Ecto neural progenitor cell (in vitro differentiated cells): Measurements from ENCODE around the gene UCKL1.
"Not testable (repeated sequence)": the region's sequence is repeated elsewhere in the genome, so short reads cannot be mapped to it uniquely, and the experiment has no call there.

Experiments
- DNase-seq: peaks from one replicate; pipeline ENCODE4 v3.0.0-alpha.2; 2018; ENCODE audit warnings: low spot score

Gene UCKL1

GRCh38 chr20:63955827-63956663, at the start of gene UCKL1:
UCKL1 (minus strand) TSS chr20:63956416; CDS start chr20:63956372, 44 bp downstream.
- peak; percentile 88 for DNase-seq

DNA sequence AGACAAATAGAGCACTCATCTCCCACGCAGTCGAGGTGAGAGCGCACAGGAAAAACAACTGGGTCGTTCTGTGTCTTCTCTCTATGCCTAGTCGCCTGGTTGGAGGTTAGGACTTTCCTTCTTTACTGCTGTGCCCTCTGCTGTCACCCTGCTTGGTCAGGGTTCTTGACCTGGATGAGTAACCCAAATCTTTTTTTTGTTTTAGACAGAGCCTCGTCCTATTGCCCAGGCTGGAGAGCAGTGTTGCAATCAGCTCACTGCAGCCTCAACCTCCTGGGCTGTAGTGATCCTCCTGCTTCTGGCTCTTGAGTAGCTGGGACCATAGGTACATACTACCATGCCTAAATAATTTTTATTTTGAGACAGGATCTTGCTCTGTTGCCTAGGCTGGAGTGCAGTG, 49.2 kb upstream of the UCKL1 start:
- DNase-seq = no peak

- DNase-seq = no peak
Measured at GRCh38 chr20:64003960-64004725, 47.9 kb upstream of the UCKL1 start.

GRCh38 chr20:64001607-64002011, 45.4 kb upstream of the UCKL1 start:
- no peak for DNase-seq

- DNase-seq = no peak
Measured at GRCh38 chr20:64000906-64001305, 44.7 kb upstream of the UCKL1 start.

DNA sequence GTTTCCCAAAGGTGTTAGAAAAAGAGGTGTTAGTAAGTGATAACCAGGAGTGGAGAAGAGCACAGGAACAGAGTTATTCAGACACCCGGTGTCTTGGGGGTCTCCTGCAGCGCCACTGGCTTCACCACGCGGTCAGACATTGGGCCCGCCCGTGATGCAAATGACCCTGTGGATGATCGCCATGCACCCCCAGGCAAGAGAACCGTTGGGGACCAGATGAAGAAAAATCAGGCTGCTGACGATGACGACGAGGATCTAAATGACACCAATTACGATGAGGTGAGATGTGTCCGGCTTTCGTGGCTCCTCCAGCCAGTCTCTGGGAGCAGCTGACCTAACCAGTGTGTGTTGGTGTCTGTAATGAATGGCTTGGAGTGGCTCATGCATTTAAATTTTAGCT, 26.7 kb upstream of the UCKL1 start:
- no peak for DNase-seq

- peak; percentile 96 for DNase-seq
Measured at GRCh38 chr20:63980806-63981728, 24.9 kb upstream of the UCKL1 start, which contains the start of gene PRPF6. PRPF6 (plus strand) TSS chr20:63981132; CDS start chr20:63981246, 114 bp downstream.

DNA sequence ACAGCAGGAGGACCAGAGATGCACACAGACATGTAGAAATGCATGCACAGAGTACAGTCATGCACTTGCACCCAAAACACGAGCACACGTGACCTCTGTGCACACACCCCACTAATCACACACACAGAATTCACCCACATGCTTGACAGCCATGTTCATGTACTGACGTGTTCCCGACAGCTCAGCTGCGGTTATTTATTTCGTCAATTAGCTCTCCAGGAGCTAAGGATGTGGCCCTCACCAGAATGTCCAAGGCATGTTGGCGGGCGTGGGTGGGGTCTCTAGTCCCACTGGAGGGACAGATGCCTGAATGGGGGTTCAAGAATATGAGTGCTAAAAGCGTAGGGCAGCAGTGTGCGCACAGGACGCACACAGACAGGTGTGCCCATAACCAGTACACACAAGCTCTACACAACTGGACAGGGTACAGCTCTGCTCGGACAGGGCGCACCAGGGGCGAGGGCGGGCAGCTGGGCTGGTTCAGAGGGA, 24.1 kb upstream of the UCKL1 start:
- no peak for DNase-seq

DNA sequence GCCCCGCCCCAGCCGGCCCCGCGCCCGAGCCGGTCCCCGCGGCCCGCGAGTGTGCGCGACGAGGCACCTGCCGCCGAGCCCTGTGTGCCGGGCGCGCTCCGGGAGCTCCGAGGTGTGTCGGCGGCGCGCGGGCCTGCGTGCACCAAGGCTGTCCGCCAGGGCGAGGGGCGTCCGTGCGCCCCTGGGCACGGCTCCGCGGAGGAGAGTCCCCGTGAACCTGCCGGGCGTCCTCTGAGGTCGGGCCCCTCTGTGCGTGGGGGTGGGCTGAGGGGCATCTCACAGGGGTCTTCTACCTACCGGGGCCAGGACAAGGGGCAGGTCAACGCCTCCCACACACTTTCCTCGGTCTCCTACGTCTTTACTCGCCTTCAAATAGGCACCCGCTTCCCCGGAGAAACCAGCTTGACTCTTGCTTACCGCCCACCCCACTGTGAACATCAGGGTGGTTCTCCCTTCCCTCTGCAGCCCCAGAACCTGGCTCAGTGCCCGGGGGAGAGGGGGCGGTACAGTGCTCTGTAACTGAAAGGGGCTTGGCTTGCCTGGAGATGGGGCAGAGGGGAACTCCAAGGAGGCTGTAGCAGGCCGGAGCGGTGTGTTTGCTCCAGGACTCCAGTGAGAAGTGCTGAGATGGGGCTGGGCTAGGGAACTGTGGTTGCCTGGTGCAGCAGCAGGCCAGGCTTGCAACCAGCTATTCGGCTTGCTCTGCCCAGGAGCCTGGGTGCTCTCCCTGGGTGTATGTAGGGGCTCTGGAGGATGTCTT, 23.5 kb upstream of the UCKL1 start, which contains the start of gene SAMD10:
TSS of gene SAMD10 (minus strand) at position 86 of the 760 bp plus-strand sequence. CDS start 175 bp downstream, outside the sequence.
- DNase-seq = peak; percentile 76

DNA sequence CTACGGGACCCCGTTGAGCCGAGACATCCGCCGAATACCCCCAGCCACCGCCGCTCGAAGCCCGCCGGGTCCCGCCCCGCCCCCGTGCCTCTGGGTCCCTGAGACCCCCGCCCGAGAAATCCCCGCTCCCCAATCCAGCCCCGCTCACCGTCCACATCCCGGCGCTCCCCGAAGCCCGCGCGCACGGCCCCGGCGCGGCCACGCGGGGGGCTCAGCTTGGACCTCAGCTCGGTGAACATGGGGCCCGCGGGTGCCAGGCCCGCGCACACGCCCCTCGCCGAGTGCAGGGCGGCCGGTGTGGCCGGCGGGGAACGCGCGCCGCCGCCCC, 23.0 kb upstream of the UCKL1 start:
- peak; percentile 60 for DNase-seq

GRCh38 chr20:63978319-63979228, 22.4 kb upstream of the UCKL1 start:
- peak; percentile 77 for DNase-seq

GRCh38 chr20:63977739-63978276, 21.6 kb upstream of the UCKL1 start:
- DNase-seq = no peak

GRCh38 chr20:63976980-63977738, 20.9 kb upstream of the UCKL1 start:
- no peak for DNase-seq

DNA sequence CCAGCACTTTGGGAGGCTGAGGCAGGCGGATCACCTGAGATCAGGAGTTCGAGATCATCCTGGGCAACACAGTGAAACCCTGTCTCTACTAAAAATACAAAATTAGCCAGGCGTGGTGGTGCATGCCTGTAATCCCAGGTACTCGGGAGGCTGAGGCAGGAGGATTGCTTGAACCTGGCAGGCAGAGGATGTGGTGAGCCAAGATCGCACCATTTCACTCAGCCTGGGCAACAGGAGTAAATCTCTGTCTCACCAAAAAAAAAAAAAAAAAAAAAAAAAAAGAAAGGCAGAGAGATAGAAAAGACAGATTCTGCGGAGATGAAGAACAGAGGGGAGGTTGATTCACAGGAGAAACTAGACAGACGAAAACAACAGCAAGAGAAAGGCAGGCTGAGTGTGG, 20.3 kb upstream of the UCKL1 start:
- not testable (repeated sequence) for DNase-seq

DNA sequence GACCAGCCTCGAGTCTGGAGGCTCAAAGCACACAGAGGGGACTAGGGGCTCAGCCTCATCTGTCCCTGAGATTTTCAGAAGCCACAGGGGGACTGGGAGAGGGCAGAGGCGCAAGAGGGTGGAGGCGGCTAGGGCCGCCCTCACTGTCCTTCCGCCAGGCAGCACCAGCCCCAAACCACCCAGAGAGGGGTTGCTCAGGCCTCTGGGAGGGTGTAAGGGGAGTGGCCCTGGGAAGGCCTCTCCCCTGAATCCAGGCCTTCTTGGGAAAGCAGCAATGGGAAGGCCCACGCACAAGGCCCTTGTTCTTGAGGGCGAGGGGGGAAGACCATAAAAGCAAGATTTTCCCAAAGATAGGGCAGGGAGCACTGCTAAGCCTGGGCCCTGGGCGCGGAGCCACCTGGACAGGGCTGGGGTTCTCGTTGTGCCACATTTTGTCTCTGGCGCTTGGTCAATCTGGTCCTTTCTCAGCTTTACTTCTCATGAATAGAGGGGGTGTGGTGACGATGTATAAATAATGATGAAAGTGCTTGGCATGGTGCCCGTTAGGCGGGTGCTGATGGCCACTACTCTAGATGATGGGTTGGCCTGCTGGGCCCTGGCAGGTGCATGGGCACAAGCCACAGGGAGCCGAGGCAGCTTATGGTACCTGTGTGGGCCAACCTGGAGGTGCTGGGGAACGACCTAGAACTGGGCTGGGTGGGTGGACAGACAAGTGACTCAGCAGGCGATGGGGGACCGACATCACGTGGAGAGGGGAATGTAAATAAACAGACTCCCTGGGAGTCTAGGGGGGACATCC, 18.4 kb upstream of the UCKL1 start:
- peak; percentile 46 for DNase-seq

DNA sequence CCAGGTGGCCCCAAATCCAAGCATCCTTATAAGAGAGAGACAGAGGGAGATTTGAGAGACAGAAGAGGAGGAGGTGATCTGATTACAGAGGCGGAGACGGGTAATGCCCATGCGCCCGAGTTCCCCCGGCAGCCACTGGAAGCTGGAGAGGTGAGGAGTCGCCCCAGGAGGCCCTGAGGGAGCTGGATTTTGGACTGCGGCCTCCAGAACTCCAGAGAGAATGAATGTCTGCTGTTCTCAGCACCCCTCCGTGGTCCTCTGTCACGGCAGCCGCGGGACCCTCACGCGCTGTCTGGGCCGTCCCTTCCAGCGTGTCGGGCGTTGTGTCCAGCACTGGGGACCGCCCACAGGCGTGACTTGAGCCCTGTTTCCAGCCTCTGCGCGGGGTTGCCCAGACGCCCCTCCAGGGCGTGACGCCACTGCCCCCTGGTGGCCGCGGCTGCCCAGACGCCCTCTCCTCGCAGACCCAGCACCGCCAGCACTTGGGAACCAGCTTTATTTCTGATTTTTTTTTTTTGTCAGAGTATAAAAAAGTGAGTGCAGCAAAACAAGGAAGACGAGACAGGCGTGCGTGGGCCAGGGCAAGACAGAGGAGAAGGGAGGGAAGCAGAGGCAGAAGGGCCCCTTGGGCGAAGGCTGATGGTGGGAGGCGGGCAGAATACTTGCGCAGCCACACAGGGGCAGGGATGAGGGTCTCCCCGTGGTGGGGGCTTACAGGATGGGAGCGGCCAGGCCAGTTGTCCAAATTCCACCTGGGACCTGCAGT, 17.6 kb upstream of the UCKL1 start:
- peak; percentile 93 for DNase-seq

DNA sequence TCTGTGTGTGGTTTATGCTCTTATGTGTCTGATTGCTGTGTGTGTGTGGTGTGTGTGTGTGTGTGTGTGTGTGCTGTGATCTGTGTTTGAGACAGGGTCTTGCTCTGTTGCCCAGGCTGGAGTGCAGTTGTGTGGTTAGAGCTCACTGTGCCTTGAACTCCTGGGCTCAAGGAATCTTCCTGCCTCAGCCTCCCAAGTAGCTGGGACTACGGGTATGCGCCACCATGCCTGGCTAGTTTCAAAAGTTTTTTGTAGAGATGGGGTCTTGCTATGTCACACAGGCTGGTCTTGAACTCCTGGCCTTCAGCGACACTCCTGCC, 16.9 kb upstream of the UCKL1 start:
- no peak for DNase-seq
